GM18861 (cell line): Measurements from ENCODE around the gene CTBP2.

ENCODE experiments used
- ATAC-seq: cut with Tn5 transposase; IDR thresholded peaks from one replicate; pipeline ENCODE4 v1.9.1; 2021; ENCODE audit not compliant: unreplicated experiment

The CTBP2 gene

DNA sequence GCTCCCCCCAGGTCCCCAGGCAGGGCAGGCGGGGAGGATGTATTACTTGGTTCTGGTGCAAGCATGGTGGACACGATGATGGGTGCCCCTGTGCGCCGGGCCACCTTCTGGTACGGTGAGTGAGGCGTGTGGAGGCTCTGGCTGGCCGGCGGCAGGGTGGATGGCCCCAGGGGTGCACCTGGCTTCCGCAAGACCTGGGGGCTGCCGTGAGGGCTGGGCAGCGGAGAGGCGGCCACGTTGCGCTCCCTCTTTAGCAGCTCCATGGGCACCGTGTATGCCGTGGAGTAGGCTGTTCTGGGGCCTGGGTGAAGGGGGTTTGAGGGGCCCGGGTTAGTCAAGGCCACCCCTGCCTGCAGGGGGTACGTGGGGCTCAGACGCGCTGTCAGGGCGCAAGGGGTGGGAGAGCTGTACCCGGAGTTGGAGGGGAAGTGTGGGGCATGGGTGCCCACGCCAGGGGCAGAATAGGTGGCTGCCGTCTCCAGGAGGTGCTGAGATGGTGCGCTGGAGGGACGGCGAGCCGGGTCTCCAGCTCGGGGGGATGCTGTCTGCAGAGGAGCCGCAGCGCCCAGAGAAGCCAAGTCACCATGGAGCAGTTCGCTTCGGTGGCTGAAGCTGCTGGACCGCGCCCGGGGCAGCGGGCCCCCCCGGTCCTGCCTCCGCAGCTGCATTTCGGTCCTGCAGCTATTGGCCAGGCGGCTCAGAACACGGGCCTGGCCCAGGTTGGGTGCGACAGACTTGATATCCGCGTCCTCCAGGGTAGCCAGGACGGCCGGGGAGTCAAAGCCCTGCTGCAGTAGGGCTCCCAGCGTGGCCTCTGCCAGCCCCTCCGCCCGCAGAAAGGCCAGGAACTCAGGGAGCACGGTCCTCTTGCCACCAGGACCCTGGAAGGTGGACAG lies 134.1 kb downstream of the CTBP2 start:
- ATAC-seq: no peak

GRCh38 chr10:125025341-125025740 lies 135.0 kb downstream of the CTBP2 start:
- ATAC-seq: no peak

- no peak for ATAC-seq
These were observed 135.7 kb downstream of the CTBP2 start for GRCh38 chr10:125024497-125025234.

GRCh38 chr10:125023862-125024496 lies 136.4 kb downstream of the CTBP2 start:
- ATAC-seq: no peak

DNA sequence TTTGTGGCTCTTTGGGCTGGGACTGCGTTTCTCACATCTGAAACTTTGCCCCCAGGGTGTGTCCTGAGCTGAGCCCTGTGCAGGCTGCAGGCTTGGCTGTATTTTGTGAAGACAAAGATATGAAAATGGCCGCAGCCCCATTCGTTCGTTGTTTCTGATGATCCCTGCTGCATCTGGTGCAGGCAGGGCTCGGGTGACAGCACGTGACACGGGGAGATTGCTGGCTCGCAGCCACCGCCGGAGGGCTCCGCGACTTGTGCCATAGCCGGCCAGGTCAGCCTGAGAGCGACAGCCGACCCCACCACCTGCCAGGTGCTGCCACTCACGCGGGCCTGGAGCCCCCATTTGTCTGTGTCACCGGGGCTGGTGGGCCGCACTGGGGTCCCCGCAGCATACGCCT lies 137.1 kb downstream of the CTBP2 start:
- ATAC-seq: no peak

DNA sequence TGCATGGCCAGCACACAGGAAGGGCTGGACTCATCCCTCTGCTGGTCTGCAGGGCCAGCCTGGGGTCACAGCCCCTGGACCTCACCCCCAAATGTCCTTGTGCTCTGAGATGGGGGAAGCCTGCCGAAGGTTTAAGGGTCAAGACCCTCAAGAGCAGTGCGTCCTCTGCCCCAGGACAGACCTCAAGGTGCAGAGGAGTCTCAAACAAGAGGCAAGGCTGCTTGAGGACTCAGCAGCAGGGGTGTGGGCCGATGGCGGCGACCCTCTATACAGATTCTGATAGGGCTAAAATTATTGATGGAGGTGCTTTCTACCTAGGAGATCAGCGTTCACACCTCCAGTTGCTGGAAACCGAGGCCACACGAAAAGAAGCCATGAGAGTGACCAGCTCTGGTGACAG lies 137.7 kb downstream of the CTBP2 start:
- no peak for ATAC-seq

- no peak for ATAC-seq
These were observed 138.5 kb downstream of the CTBP2 start for GRCh38 chr10:125021686-125022344.

GRCh38 chr10:125020871-125021270 lies 139.5 kb downstream of the CTBP2 start:
- ATAC-seq: no peak

DNA sequence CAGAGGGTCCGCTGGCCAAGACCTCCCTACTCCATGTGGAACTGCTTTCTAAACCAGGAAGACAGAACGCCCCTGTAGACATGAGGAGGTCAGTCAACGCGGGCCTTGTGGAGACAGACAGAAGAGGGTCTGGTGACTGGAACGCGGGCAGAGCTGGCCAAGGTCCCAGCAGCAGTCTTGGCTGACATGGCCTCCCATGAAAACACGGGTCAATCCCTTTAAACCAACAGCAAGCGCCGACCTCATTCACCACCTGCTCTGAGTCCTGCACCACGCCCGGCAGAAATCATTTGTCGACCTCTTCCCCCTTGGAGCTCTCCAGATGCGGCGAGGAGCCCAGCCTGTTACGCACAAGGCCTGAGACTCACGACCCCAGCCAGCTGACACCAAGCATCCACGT lies 140.0 kb downstream of the CTBP2 start:
- no peak for ATAC-seq

DNA sequence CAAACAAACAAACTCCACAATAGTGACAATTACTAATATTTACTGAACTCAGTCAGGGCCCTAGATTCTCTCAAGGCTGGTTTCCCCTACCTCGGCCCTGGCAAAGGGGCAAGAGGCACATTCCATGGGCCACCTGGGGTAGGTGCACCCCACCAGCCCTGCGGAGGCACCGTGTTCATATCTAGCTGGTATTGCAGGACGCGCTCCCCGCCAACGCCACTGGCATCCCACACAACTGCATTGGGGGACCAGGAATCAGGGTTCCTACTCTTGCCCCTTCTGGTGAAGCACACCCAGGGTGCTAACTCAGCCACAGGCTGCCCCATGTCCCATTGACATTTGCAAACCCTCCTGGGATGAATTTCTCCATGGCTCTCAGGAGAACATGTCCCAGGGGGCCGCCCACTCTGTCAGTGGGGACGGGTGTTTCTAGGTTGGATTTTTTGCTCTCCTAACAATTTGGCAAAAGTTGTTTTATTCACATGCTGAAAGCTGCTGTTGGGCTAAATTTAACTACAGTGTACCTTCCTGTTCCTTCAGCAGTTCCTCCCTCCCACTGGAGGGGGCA lies 141.7 kb downstream of the CTBP2 start:
- no peak for ATAC-seq

- no peak for ATAC-seq
These were observed 142.6 kb downstream of the CTBP2 start for GRCh38 chr10:125017547-125018298.

GRCh38 chr10:125016611-125017202 lies 143.7 kb downstream of the CTBP2 start:
- ATAC-seq: no peak

GRCh38 chr10:125016123-125016522 lies 144.2 kb downstream of the CTBP2 start:
- ATAC-seq: no peak

DNA sequence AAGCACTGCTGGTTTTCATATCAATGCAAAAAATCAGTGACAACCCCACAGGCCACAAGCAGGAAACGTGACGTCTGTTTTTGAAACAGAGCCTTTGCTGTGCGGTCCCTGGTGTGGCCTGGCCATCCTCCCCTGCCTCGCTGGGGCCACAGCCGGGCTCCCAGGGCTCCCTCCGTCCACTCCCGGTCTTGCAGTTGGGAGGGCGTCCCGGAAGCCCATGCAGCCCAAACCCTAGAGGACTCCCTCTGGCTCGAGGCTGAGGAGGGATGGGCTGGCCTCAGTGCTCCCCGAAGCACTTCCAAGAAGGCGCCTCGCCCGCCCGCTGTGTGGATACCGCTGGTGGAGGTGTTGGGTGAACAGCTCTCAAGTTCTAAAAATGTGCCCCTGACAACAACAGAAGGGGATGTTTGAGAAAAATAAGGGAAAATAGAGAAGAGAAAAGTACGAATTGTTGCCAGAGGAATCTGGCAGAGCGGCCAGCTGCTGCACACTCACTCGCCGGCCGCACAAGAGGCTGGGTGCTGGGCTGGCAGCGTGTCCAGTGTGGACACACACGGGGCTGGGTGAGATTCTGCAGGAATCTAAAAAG lies 144.9 kb downstream of the CTBP2 start:
- ATAC-seq: no peak

- ATAC-seq: no peak
These were observed 145.5 kb downstream of the CTBP2 start for GRCh38 chr10:125014836-125015355.

- no peak for ATAC-seq
These were observed 146.1 kb downstream of the CTBP2 start for GRCh38 chr10:125014086-125014830.

DNA sequence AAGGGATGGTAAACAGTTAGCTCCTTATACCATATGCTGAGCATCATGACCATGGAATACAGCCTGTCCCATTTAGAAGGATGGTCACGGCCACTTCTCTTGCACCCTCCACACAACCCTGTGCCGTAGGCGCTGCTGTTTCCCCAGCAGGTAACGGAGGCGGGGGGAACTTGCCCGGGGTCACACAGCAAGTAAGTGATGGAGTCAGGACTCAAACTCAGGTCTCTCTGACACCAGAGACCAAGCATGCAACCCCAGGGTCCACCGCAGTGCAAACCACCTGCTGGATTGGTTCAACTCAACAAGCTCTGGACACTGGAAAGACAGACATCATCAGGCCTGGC lies 146.9 kb downstream of the CTBP2 start:
- no peak for ATAC-seq

GRCh38 chr10:125012851-125013528 lies 147.4 kb downstream of the CTBP2 start:
- ATAC-seq: no peak
